HCT116 (cell line): ENCODE results near the gene PRMT2. TPM values are rescaled to one million over a fixed set of nuclear protein-coding genes. Genes with fewer than 3 reads are reported as not detected.

ENCODE experiments used
- ATAC-seq: fragments of 200-7000 bp; cut with Tn5 transposase; 2 replicates; pipeline ENCODE4 v1.9.1; 2020; ENCODE audit warnings: mild to moderate bottlenecking, moderate library complexity
- BruUV-seq: library from RNA; stranded (reverse); fragments of 400-500 nt; replicated peaks from 2 replicates; lab custom pipeline; 2021; lab: Mats Ljungman, UMichigan
- CTCF ChIA-PET: fragments of 300-600 bp; sonication (Branson Sonifier 250); formaldehyde crosslinking; loops from one replicate; lab custom pipeline; 2021; ENCODE audit warnings: antibody characterized with exemption; lab: Charles Lee
- POLR2A ChIA-PET: fragments of 300-600, 350-600 bp; sonication (Branson Sonifier 250); formaldehyde crosslinking; loops from one replicate; lab custom pipeline; 2021; ENCODE audit warnings: antibody characterized with exemption; lab: Charles Lee
- RAD21 ChIA-PET, 2 experiments: fragments of 300-600 bp; sonication (Branson Sonifier 250); formaldehyde crosslinking; loops; one replicate each; lab custom pipeline; 2023; ENCODE audit warnings: low total read pairs in 2 of 2; ENCODE audit not compliant: uncharacterized antibody in 2 of 2, unreplicated experiment in 2 of 2, low non-redundant PET in 1 of 2; lab: Charles Lee
- DNase-seq: peaks from one replicate; pipeline ENCODE4 v3.0.0-alpha.2; 2010; ENCODE audit warnings: low read depth, low spot score
- H2AFZ ChIP-seq: fragments of 200-600 bp; shearing (Covaris generic), sonication (generic); 2 replicates; pipeline ENCODE4 v1.6.1; 2017; ENCODE audit warnings: low read depth, mixed run types, mixed read lengths, antibody characterized with exemption, low read length; ENCODE audit not compliant: poor library complexity, severe bottlenecking
- H3K27ac ChIP-seq: 2 replicates; pipeline ENCODE4 v1.5.1; 2012; ENCODE audit warnings: low read depth, low read length
- H3K27me3 ChIP-seq: fragments of 200-600 bp; sonication (generic); 2 replicates; pipeline ENCODE4 v1.6.1; 2016; ENCODE audit warnings: mixed run types, low read length, mixed read lengths; ENCODE audit not compliant: insufficient read depth
- H3K36me3 ChIP-seq, 2 experiments: fragments of 200-500 bp in 1 of 2; fragments of 200-600 bp in 1 of 2; sonication (Bioruptor generic) in 1 of 2; sonication (generic) in 1 of 2; 2 replicates each; pipeline versions ENCODE4 v1.5.1 to v1.6.1; 2014 to 2016; ENCODE audit warnings: low read length in 2 of 2, inconsistent platforms in 1 of 2, mixed read lengths in 1 of 2, mixed run types in 1 of 2; ENCODE audit not compliant: insufficient read depth in 2 of 2, control insufficient read depth in 1 of 2
- H3K4me1 ChIP-seq, 2 experiments: fragments of 200-600 bp in 1 of 2; sonication (generic) in 1 of 2; 2 replicates each; pipeline versions ENCODE4 v1.5.1 to v1.6.1; 2012 to 2017; ENCODE audit warnings: low read length in 2 of 2, inconsistent platforms in 1 of 2, mild to moderate bottlenecking in 1 of 2, mixed read lengths in 1 of 2, mixed run types in 1 of 2, moderate library complexity in 1 of 2; ENCODE audit not compliant: insufficient read depth in 2 of 2, control insufficient read depth in 1 of 2
- H3K4me2 ChIP-seq: fragments of 200-600 bp; sonication (generic); 2 replicates; pipeline ENCODE4 v1.6.1; 2017; ENCODE audit warnings: mixed run types, low read length, mixed read lengths
- H3K4me3 ChIP-seq, 2 experiments: fragments of 200-600 bp in 1 of 2; sonication (generic) in 1 of 2; replicated peaks in 1 of 2; 2 replicates each; pipeline ENCODE4 v1.5.1; 2011 to 2016; ENCODE audit warnings: low read length in 2 of 2, control low read depth in 1 of 2, low read depth in 1 of 2, mild to moderate bottlenecking in 1 of 2, mixed read lengths in 1 of 2, mixed run types in 1 of 2
- H3K79me2 ChIP-seq: fragments of 200-600 bp; sonication (generic); 2 replicates; pipeline ENCODE4 v1.6.1; 2017; ENCODE audit warnings: mild to moderate bottlenecking, mixed run types, low read length, moderate library complexity, mixed read lengths; ENCODE audit not compliant: insufficient read depth
- H3K9ac ChIP-seq: fragments of 200-600 bp; sonication (generic); 2 replicates; pipeline ENCODE4 v1.6.1; 2016; ENCODE audit warnings: low read length, mixed read lengths
- H3K9me2 ChIP-seq: fragments of 200-600 bp; sonication (generic), shearing (Covaris generic); 2 replicates; pipeline ENCODE4 v1.6.1; 2017; ENCODE audit warnings: mixed run types, mild to moderate bottlenecking, moderate library complexity; ENCODE audit not compliant: insufficient read depth
- H3K9me3 ChIP-seq, 2 experiments: fragments of 200-500 bp in 1 of 2; fragments of 200-600 bp in 1 of 2; sonication (Bioruptor generic) in 1 of 2; sonication (generic) in 1 of 2; 2 replicates each; pipeline ENCODE4 v1.6.1; 2014 to 2017; ENCODE audit warnings: low read length in 2 of 2, mixed read lengths in 2 of 2, inconsistent platforms in 1 of 2, low read depth in 1 of 2, mild to moderate bottlenecking in 1 of 2, mixed run types in 1 of 2, moderate library complexity in 1 of 2; ENCODE audit not compliant: control insufficient read depth in 1 of 2, insufficient read depth in 1 of 2
- H4K20me1 ChIP-seq: fragments of 200-600 bp; sonication (generic), shearing (Covaris generic); 2 replicates; pipeline ENCODE4 v1.6.1; 2017; ENCODE audit warnings: mixed run types, mild to moderate bottlenecking, moderate library complexity; ENCODE audit not compliant: insufficient read depth
- CEBPB ChIP-seq: IDR thresholded peaks from 2 replicates; pipeline ENCODE4 v1.6.1; 2012; ENCODE audit warnings: low read depth
- EZH2 ChIP-seq: fragments of 200-600 bp; sonication (generic); IDR thresholded peaks from 2 replicates; pipeline ENCODE4 v1.6.1; 2017; ENCODE audit warnings: antibody characterized with exemption, mixed run types
- EZH2phosphoT487 ChIP-seq: fragments of 200-600 bp; IDR thresholded peaks from 2 replicates; pipeline ENCODE4 v1.6.1; 2018; ENCODE audit warnings: antibody characterized with exemption, borderline replicate concordance
- JUND ChIP-seq: IDR thresholded peaks from 2 replicates; pipeline ENCODE4 v1.6.1; 2012
- RAD21 ChIP-seq: IDR thresholded peaks from 2 replicates; pipeline ENCODE4 v1.6.1; 2012; ENCODE audit warnings: low read depth, mild to moderate bottlenecking
- SIN3A ChIP-seq: IDR thresholded peaks from 2 replicates; pipeline ENCODE4 v1.6.1; 2012; ENCODE audit warnings: low read depth
- SP1 ChIP-seq: IDR thresholded peaks from 2 replicates; pipeline ENCODE4 v1.6.1; 2012; ENCODE audit warnings: low read depth
- SRF ChIP-seq: IDR thresholded peaks from 2 replicates; pipeline ENCODE4 v1.6.1; 2012; ENCODE audit warnings: low read depth
- TCF7L2 ChIP-seq: IDR thresholded peaks from 2 replicates; pipeline ENCODE4 v1.7.0; 2011; ENCODE audit warnings: borderline replicate concordance, inconsistent platforms; ENCODE audit not compliant: insufficient read depth, insufficient read length; ENCODE audit errors: extremely low read depth
- YY1 ChIP-seq: IDR thresholded peaks from 2 replicates; pipeline ENCODE4 v1.6.1; 2011; ENCODE audit warnings: low read length, low read depth, moderate library complexity, mild to moderate bottlenecking; ENCODE audit not compliant: insufficient replicate concordance; ENCODE audit errors: extremely low read depth
- ZFX ChIP-seq: fragments of 450-650 bp; IDR thresholded peaks from 2 replicates; pipeline ENCODE4 v1.6.1; 2017
- ZNF274 ChIP-seq: fragments of 200-500 bp; sonication (Bioruptor generic); IDR thresholded peaks from 2 replicates; pipeline ENCODE4 v1.6.1; 2014; ENCODE audit warnings: mild to moderate bottlenecking, low read depth, low read length, inconsistent platforms
- intact Hi-C: fragments of 100-400 bp; cut with micrococcal nuclease; formaldehyde crosslinking; loops from 2 replicates; pipeline ENCODE4 v1.10.0; 2022
- total RNA-seq: library from RNA; stranded (reverse); gene quantifications from one replicate; pipeline ENCODE4 v1.2.1, GENCODE V29; 2021; ENCODE audit not compliant: unreplicated experiment
- TF ChIP-seq, protein P1 (sequence below): IDR thresholded peaks from 2 replicates; pipeline ENCODE4 v1.6.1; 2012
- TF ChIP-seq, protein P2 (sequence below): IDR thresholded peaks from 2 replicates; pipeline ENCODE4 v1.6.1; 2011; ENCODE audit warnings: mild to moderate bottlenecking, low read length, moderate library complexity; ENCODE audit not compliant: insufficient replicate concordance; ENCODE audit errors: extremely low read depth
- TF ChIP-seq, protein P3 (sequence below), 3 experiments: fragments of 200-600 bp in 1 of 3; sonication (generic) in 1 of 3; IDR thresholded peaks in 2 of 3; conservative IDR thresholded peaks in 1 of 3; 2 replicates each; pipeline ENCODE4 v1.5.1; 2012 to 2017; ENCODE audit warnings: low read depth in 2 of 3, low read length in 2 of 3, antibody characterized with exemption in 1 of 3, borderline replicate concordance in 1 of 3, control low read depth in 1 of 3, mild to moderate bottlenecking in 1 of 3, mixed read lengths in 1 of 3, mixed run types in 1 of 3, moderate library complexity in 1 of 3; ENCODE audit not compliant: insufficient read depth in 1 of 3
- TF ChIP-seq, protein P4 (sequence below): IDR thresholded peaks from 2 replicates; pipeline ENCODE4 v1.6.1; 2012; ENCODE audit warnings: low read depth

PRMT2 gene
- total RNA-seq, 1 experiment from 2014 or later, result 59.1 TPM

DNA sequence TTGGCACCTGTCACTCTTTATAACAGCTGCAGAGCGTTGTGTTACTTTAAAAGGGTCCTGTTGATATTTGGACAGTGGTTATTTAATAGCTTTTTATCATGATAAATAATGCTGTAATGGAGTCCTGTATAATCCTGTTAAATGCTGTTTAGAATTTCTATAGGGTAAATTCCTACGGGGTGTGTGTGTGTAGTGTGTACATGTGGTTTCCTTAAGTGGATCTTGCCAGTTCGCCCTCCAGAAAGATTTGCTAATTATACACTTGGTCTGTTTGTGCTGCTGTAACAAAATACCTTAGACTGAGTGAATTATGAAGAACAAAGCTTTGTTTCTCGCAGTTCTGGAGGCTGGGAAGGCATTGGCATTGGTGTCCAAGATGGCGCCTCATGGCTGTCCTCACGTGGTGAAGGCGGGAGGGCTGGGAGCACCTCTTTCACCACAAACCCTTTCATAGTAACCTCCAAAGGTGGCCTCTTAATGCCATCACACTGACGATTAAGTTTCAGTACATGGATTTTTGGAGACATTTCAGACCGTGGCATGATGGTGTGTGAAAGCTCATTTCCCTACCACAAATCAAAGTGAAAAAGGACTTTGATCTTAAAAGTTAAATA is 11.2 kb downstream of the PRMT2 start:
- Histone ChIP-seq H3K4me1 (no peaks in the 10 kb centered on the region), H3K79me2 (peaks cover 3% of the 10 kb centered on the region; the same call in 1 of the 2 replicates), H3K4me2 (no peak overlapping the region), H3K9me2 (no peaks in the 10 kb centered on the region), H4K20me1 (no peaks in the 10 kb centered on the region), H3K27me3 (no peaks in the 10 kb centered on the region), H3K36me3 (peaks cover 28 to 45% of the 10 kb centered on the region in 2 experiments; a peak in 3 of 4 replicates), H3K4me3 (no peak overlapping the region), H3K9ac (no peak overlapping the region), H2AFZ (no peak overlapping the region), H3K9me3 (no peaks in the 10 kb centered on the region), H3K27ac (no peak overlapping the region)
- ATAC-seq (no peak), DNase-seq (no peak)
- no TSS peak for BruUV-seq
- CTCF ChIA-PET, result no interaction called here
- POLR2A ChIA-PET, result no interaction called here
- RAD21 ChIA-PET, result no interaction called here
- TF ChIP-seq ZFX (no peak), SRF (no peak), ZNF274 (no peak), YY1 (no peak), EZH2 (no peak), TCF7L2 (no peak), SIN3A (no peak), CEBPB (no peak), EZH2phosphoT487 (no peak), RAD21 (no peak), SP1 (no peak), JUND (no peak)
- TF ChIP-seq, protein P1, sequence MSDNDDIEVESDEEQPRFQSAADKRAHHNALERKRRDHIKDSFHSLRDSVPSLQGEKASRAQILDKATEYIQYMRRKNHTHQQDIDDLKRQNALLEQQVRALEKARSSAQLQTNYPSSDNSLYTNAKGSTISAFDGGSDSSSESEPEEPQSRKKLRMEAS, result no peak
- TF ChIP-seq, protein P2, sequence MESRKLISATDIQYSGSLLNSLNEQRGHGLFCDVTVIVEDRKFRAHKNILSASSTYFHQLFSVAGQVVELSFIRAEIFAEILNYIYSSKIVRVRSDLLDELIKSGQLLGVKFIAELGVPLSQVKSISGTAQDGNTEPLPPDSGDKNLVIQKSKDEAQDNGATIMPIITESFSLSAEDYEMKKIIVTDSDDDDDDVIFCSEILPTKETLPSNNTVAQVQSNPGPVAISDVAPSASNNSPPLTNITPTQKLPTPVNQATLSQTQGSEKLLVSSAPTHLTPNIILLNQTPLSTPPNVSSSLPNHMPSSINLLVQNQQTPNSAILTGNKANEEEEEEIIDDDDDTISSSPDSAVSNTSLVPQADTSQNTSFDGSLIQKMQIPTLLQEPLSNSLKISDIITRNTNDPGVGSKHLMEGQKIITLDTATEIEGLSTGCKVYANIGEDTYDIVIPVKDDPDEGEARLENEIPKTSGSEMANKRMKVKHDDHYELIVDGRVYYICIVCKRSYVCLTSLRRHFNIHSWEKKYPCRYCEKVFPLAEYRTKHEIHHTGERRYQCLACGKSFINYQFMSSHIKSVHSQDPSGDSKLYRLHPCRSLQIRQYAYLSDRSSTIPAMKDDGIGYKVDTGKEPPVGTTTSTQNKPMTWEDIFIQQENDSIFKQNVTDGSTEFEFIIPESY, result no peak
- TF ChIP-seq, protein P3, sequence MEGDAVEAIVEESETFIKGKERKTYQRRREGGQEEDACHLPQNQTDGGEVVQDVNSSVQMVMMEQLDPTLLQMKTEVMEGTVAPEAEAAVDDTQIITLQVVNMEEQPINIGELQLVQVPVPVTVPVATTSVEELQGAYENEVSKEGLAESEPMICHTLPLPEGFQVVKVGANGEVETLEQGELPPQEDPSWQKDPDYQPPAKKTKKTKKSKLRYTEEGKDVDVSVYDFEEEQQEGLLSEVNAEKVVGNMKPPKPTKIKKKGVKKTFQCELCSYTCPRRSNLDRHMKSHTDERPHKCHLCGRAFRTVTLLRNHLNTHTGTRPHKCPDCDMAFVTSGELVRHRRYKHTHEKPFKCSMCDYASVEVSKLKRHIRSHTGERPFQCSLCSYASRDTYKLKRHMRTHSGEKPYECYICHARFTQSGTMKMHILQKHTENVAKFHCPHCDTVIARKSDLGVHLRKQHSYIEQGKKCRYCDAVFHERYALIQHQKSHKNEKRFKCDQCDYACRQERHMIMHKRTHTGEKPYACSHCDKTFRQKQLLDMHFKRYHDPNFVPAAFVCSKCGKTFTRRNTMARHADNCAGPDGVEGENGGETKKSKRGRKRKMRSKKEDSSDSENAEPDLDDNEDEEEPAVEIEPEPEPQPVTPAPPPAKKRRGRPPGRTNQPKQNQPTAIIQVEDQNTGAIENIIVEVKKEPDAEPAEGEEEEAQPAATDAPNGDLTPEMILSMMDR (IDR thresholded peaks at IDR 0.05 in 2 of 3, conservative IDR thresholded peaks at IDR 0.05 in 1 of 3; ENCODE audit: borderline replicate concordance in 1 of 3, insufficient read depth in 1 of 3, low read depth in 2 of 3, low read length in 2 of 3), result no peak
- TF ChIP-seq, protein P4, sequence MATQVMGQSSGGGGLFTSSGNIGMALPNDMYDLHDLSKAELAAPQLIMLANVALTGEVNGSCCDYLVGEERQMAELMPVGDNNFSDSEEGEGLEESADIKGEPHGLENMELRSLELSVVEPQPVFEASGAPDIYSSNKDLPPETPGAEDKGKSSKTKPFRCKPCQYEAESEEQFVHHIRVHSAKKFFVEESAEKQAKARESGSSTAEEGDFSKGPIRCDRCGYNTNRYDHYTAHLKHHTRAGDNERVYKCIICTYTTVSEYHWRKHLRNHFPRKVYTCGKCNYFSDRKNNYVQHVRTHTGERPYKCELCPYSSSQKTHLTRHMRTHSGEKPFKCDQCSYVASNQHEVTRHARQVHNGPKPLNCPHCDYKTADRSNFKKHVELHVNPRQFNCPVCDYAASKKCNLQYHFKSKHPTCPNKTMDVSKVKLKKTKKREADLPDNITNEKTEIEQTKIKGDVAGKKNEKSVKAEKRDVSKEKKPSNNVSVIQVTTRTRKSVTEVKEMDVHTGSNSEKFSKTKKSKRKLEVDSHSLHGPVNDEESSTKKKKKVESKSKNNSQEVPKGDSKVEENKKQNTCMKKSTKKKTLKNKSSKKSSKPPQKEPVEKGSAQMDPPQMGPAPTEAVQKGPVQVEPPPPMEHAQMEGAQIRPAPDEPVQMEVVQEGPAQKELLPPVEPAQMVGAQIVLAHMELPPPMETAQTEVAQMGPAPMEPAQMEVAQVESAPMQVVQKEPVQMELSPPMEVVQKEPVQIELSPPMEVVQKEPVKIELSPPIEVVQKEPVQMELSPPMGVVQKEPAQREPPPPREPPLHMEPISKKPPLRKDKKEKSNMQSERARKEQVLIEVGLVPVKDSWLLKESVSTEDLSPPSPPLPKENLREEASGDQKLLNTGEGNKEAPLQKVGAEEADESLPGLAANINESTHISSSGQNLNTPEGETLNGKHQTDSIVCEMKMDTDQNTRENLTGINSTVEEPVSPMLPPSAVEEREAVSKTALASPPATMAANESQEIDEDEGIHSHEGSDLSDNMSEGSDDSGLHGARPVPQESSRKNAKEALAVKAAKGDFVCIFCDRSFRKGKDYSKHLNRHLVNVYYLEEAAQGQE, result no peak
- intact Hi-C loops, result no loop called here
